ENCODE data around the gene SDCCAG8. TPM values are rescaled to one million over a fixed set of nuclear protein-coding genes. Genes with fewer than 3 reads are reported as not detected.

SDCCAG8 gene
- total RNA-seq, 2 donors from 2014 or later = 49.0 to 56.4 TPM

GRCh38 chr1:243433737-243434370 lies 178.0 kb downstream of the SDCCAG8 start:
- Histone ChIP-seq H3K4me3 (no peak overlapping the region), H3K27me3 (no peaks in the 10 kb centered on the region), H3K36me3 (replicated peaks in 1 of 2; ENCODE audit: insufficient read depth in 1 of 2, low read depth in 2 of 2) (no peaks in the 10 kb centered on the region), H3K27ac (no peak overlapping the region), H3K4me1 (no peaks in the 10 kb centered on the region), H3K9me3 (no peaks in the 10 kb centered on the region)
- ATAC-seq (no peak), DNase-seq (no peak)
- intact Hi-C loops (cut with DNase I) = no loop called here
- 83 to 91% methylated on average over 8 of the region's 8 CpGs for WGBS, 2 donors
- TF ChIP-seq CTCF (IDR thresholded peaks at IDR 0.05) = no peak
- TF ChIP-seq POLR2A (IDR thresholded peaks at IDR 0.05) = no peak

- ATAC-seq = no peak
- H3K4me1 ChIP-seq = no peaks in the 10 kb centered on the region
- intact Hi-C loops (cut with DNase I) = no loop called here
- TF ChIP-seq CTCF (IDR thresholded peaks at IDR 0.05) (no peak), POLR2A (IDR thresholded peaks at IDR 0.05) (no peak)
- no peak overlapping the region for H3K4me3 ChIP-seq
- DNase-seq = no peak
- H3K9me3 ChIP-seq = no peaks in the 10 kb centered on the region
- no peaks in the 10 kb centered on the region for H3K27me3 ChIP-seq
- WGBS, 2 donors = 84 to 88% methylated on average over 2 of the region's 2 CpGs
- H3K36me3 ChIP-seq (replicated peaks in 1 of 2; ENCODE audit: insufficient read depth in 1 of 2, low read depth in 2 of 2) = no peaks in the 10 kb centered on the region
- no peak overlapping the region for H3K27ac ChIP-seq
Measured at GRCh38 chr1:243434594-243434993, 178.8 kb downstream of the SDCCAG8 start.

GRCh38 chr1:243435836-243436235 lies 180.0 kb downstream of the SDCCAG8 start:
- no peak for TF ChIP-seq POLR2A (IDR thresholded peaks at IDR 0.05)
- TF ChIP-seq CTCF (IDR thresholded peaks at IDR 0.05) = no peak
- no peaks in the 10 kb centered on the region for H3K4me1 ChIP-seq
- DNase-seq (no peak), ATAC-seq (no peak)
- WGBS, 2 donors = 82 to 96% methylated on average over 3 of the region's 3 CpGs
- no peaks in the 10 kb centered on the region for H3K27me3 ChIP-seq
- no peak overlapping the region for H3K4me3 ChIP-seq
- intact Hi-C loops (cut with DNase I) = no loop called here
- H3K9me3 ChIP-seq = no peaks in the 10 kb centered on the region
- H3K36me3 ChIP-seq (replicated peaks in 1 of 2; ENCODE audit: insufficient read depth in 1 of 2, low read depth in 2 of 2) = no peaks in the 10 kb centered on the region
- H3K27ac ChIP-seq = no peak overlapping the region

- TF ChIP-seq POLR2A (IDR thresholded peaks at IDR 0.05) (no peak), CTCF (IDR thresholded peaks at IDR 0.05) (no peak)
- no peaks in the 10 kb centered on the region for H3K36me3 ChIP-seq (replicated peaks in 1 of 2; ENCODE audit: insufficient read depth in 1 of 2, low read depth in 2 of 2)
- H3K9me3 ChIP-seq = no peaks in the 10 kb centered on the region
- intact Hi-C loops (cut with DNase I) = no loop called here
- DNase-seq = no peak
- no peak for ATAC-seq
- WGBS, 2 donors = 66 to 72% methylated on average over 3 of the region's 3 CpGs
- H3K4me3 ChIP-seq = no peak overlapping the region
- H3K4me1 ChIP-seq = no peaks in the 10 kb centered on the region
- no peaks in the 10 kb centered on the region for H3K27me3 ChIP-seq
- no peak overlapping the region for H3K27ac ChIP-seq
Measured at GRCh38 chr1:243438146-243438545, 182.3 kb downstream of the SDCCAG8 start.

- 50 to 57% methylated on average over 2 of the region's 2 CpGs for WGBS, 2 donors
- Histone ChIP-seq H3K36me3 (replicated peaks in 1 of 2; ENCODE audit: insufficient read depth in 1 of 2, low read depth in 2 of 2) (no peaks in the 10 kb centered on the region), H3K27me3 (no peaks in the 10 kb centered on the region), H3K4me3 (no peak overlapping the region), H3K9me3 (no peaks in the 10 kb centered on the region), H3K4me1 (no peaks in the 10 kb centered on the region), H3K27ac (no peak overlapping the region)
- no peak for DNase-seq
- no peak for TF ChIP-seq CTCF (IDR thresholded peaks at IDR 0.05)
- no peak for ATAC-seq
- intact Hi-C loops (cut with DNase I) = no loop called here
Measured at GRCh38 chr1:243438815-243439214, 183.0 kb downstream of the SDCCAG8 start.

Measured in body of pancreas (tissue), 4 donors.